PFSK-1 (cell line): Measurements from ENCODE around the gene NDOR1.

Source experiments
- FOXP2 ChIP-seq: optimal IDR thresholded peaks from 2 replicates; pipeline ENCODE3; 2011; ENCODE audit warnings: borderline replicate concordance, control low read depth, inconsistent platforms; ENCODE audit not compliant: insufficient read depth; ENCODE audit errors: extremely low read length, extremely low read depth
- POLR2AphosphoS5 ChIP-seq: IDR thresholded peaks from 2 replicates; pipeline ENCODE4 v1.6.1; 2012; ENCODE audit warnings: low read depth, mild to moderate bottlenecking, control low read depth, low read length, moderate library complexity
- REST ChIP-seq, 2 experiments: IDR thresholded peaks; 2 replicates each; pipeline versions ENCODE4 v1.6.1 to v1.8.0; 2011 to 2012; ENCODE audit warnings: low read depth in 2 of 2, low read length in 2 of 2, control low read depth in 1 of 2, inconsistent platforms in 1 of 2, mild to moderate bottlenecking in 1 of 2, moderate library complexity in 1 of 2; ENCODE audit not compliant: insufficient read depth in 1 of 2
- SIN3A ChIP-seq: IDR thresholded peaks from 2 replicates; pipeline ENCODE4 v1.6.1; 2012; ENCODE audit warnings: mild to moderate bottlenecking, low read length, moderate library complexity, borderline replicate concordance; ENCODE audit not compliant: insufficient read depth
- TAF1 ChIP-seq: IDR thresholded peaks from 2 replicates; pipeline ENCODE4 v1.6.1; 2012; ENCODE audit warnings: low read length, control low read depth, borderline replicate concordance; ENCODE audit not compliant: insufficient read depth

The NDOR1 gene

GRCh38 chr9:137195525-137196220 lies 9.8 kb upstream of the NDOR1 start:
- TF ChIP-seq REST (IDR thresholded peaks at IDR 0.05; ENCODE audit: insufficient read depth in 1 of 2, low read depth in 2 of 2, low read length in 2 of 2), result no peak
- no peak for TF ChIP-seq FOXP2
- no peak for TF ChIP-seq POLR2AphosphoS5
- TF ChIP-seq SIN3A, result no peak
- TF ChIP-seq TAF1, result no peak

GRCh38 chr9:137198051-137198901 lies 7.2 kb upstream of the NDOR1 start:
- no peak for TF ChIP-seq REST (IDR thresholded peaks at IDR 0.05; ENCODE audit: insufficient read depth in 1 of 2, low read depth in 2 of 2, low read length in 2 of 2)
- TF ChIP-seq POLR2AphosphoS5, result no peak
- no peak for TF ChIP-seq SIN3A
- no peak for TF ChIP-seq FOXP2
- TF ChIP-seq TAF1, result no peak

- TF ChIP-seq POLR2AphosphoS5 (no peak), SIN3A (no peak), TAF1 (no peak), REST (IDR thresholded peaks at IDR 0.05; ENCODE audit: insufficient read depth in 1 of 2, low read depth in 2 of 2, low read length in 2 of 2) (no peak), FOXP2 (no peak)
Measured at GRCh38 chr9:137198902-137199283, 6.6 kb upstream of the NDOR1 start.

- no peak for TF ChIP-seq SIN3A
- TF ChIP-seq REST (IDR thresholded peaks at IDR 0.05; ENCODE audit: insufficient read depth in 1 of 2, low read depth in 2 of 2, low read length in 2 of 2), result no peak
- no peak for TF ChIP-seq TAF1
- no peak for TF ChIP-seq POLR2AphosphoS5
- TF ChIP-seq FOXP2, result no peak
Measured at GRCh38 chr9:137199411-137200121, 5.9 kb upstream of the NDOR1 start.
